Neural progenitor cell (in vitro differentiated cells): ENCODE measurements around the gene RNF11. TPM values are rescaled to one million over a fixed set of nuclear protein-coding genes. Genes with fewer than 3 reads are reported as not detected.

Experiments used
- DNase-seq: peaks from one replicate; pipeline ENCODE4 v3.0.0-alpha.2; 2016; ENCODE audit warnings: low spot score
- H2AFZ ChIP-seq: fragments of 200-600 bp; sonication (generic); replicated peaks from 2 replicates; pipeline ENCODE4 v1.6.1; 2016; ENCODE audit warnings: antibody characterized with exemption
- H3F3A ChIP-seq: fragments of 200-600 bp; sonication (generic); 2 replicates; pipeline ENCODE4 v1.6.1; 2016; ENCODE audit warnings: antibody characterized with exemption, low read depth
- H3K27ac ChIP-seq: fragments of 200-600 bp; sonication (generic); 2 replicates; pipeline ENCODE4 v1.5.1; 2016; ENCODE audit warnings: mild to moderate bottlenecking
- H3K27me3 ChIP-seq: fragments of 200-600 bp; sonication (generic); 2 replicates; pipeline ENCODE4 v1.6.1; 2016; ENCODE audit warnings: mild to moderate bottlenecking, moderate library complexity
- H3K36me3 ChIP-seq: fragments of 200-600 bp; sonication (generic); 2 replicates; pipeline ENCODE4 v1.5.1; 2016
- H3K4me1 ChIP-seq: fragments of 200-600 bp; sonication (generic); 2 replicates; pipeline ENCODE4 v1.6.1; 2016; ENCODE audit warnings: mixed run types
- H3K4me2 ChIP-seq: fragments of 200-600 bp; sonication (generic); 2 replicates; pipeline ENCODE4 v1.6.1; 2016
- H3K4me3 ChIP-seq: fragments of 200-600 bp; sonication (generic); 2 replicates; pipeline ENCODE4 v1.5.1; 2016
- H3K79me2 ChIP-seq: fragments of 200-600 bp; sonication (generic); 2 replicates; pipeline ENCODE4 v1.6.1; 2016; ENCODE audit warnings: low read depth
- H3K9ac ChIP-seq: fragments of 200-600 bp; sonication (generic); 2 replicates; pipeline ENCODE4 v1.6.1; 2016
- H3K9me3 ChIP-seq: fragments of 200-600 bp; sonication (generic); 2 replicates; pipeline ENCODE4 v1.5.1; 2016; ENCODE audit warnings: low read depth
- H4K20me1 ChIP-seq: fragments of 200-600 bp; sonication (generic); 2 replicates; pipeline ENCODE4 v1.6.1; 2016; ENCODE audit warnings: low read depth
- H3K27ac Mint-ChIP-seq: 3 replicates; pipeline ENCODE4 v1.8.0; 2021; ENCODE audit warnings: mixed read lengths
- H3K27me3 Mint-ChIP-seq: 2 replicates; pipeline ENCODE4 v1.8.0; 2022; ENCODE audit warnings: low read depth, mild to moderate bottlenecking, inconsistent platforms, moderate library complexity, mixed read lengths; ENCODE audit not compliant: insufficient read depth
- H3K36me3 Mint-ChIP-seq: 3 replicates; pipeline ENCODE4 v1.8.0; 2021; ENCODE audit warnings: mixed read lengths
- H3K4me1 Mint-ChIP-seq: 3 replicates; pipeline ENCODE4 v1.8.0; 2021; ENCODE audit warnings: mixed read lengths
- H3K4me3 Mint-ChIP-seq: 3 replicates; pipeline ENCODE4 v1.8.0; 2021; ENCODE audit warnings: mild to moderate bottlenecking, moderate library complexity, mixed read lengths
- H3K9me3 Mint-ChIP-seq: 3 replicates; pipeline ENCODE4 v1.8.0; 2020; ENCODE audit warnings: mixed read lengths
- EZH2 ChIP-seq: fragments of 200-600 bp; sonication (generic); IDR thresholded peaks from 2 replicates; pipeline ENCODE4 v1.6.1; 2017; ENCODE audit warnings: antibody characterized with exemption, mild to moderate bottlenecking, moderate library complexity
- EZH2phosphoT487 ChIP-seq: fragments of 200-600 bp; sonication (generic); IDR thresholded peaks from 2 replicates; pipeline ENCODE4 v1.6.1; 2017; ENCODE audit warnings: antibody characterized with exemption
- total RNA-seq: library from RNA; depleted of rRNA; stranded (reverse); fragments of >200 nt; gene quantifications from 2 replicates; pipeline ENCODE4 v1.2.3, GENCODE V29; 2015; ENCODE audit warnings: low replicate concordance
- TF ChIP-seq, protein P1 (sequence below): fragments of 200-600 bp; sonication (generic); IDR thresholded peaks from 2 replicates; pipeline ENCODE4 v1.5.1; 2017; ENCODE audit warnings: antibody characterized with exemption, mild to moderate bottlenecking

RNF11 gene
- total RNA-seq, 1 donor from 2014 or later = 108 TPM

DNA sequence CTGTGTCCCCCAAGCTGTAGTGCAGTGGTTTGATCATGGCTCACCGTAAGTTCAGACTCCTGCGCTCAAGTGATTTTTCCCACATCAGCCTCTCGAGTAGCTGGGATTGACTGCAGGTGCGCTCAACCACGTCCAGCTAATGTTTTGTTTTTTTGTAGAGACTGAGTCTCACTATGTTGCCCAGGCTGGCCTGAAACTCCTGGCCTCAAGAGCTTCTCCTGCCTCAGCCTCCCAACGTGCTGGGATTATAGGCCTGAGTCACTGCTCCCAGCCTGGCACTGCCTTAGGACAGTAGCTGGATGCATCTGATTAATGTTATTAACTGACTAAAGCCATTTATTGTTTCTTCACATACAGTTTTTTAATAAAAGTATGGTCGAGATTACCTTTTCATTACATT lies 40.2 kb downstream of the RNF11 start:
- Histone ChIP-seq H3K79me2 (no peaks in the 10 kb centered on the region), H3F3A (no peaks in the 10 kb centered on the region), H3K27ac (no peak overlapping the region), H3K4me3 (no peak overlapping the region), H3K9ac (no peak overlapping the region), H3K4me1 (no peaks in the 10 kb centered on the region), H3K9me3 (no peaks in the 10 kb centered on the region), H3K4me2 (no peak overlapping the region), H4K20me1 (no peaks in the 10 kb centered on the region), H3K36me3 (peaks cover 15% of the 10 kb centered on the region), H2AFZ (no peak overlapping the region), H3K27me3 (no peaks in the 10 kb centered on the region)
- TF ChIP-seq EZH2 (no peak), EZH2phosphoT487 (no peak)
- TF ChIP-seq, protein P1, sequence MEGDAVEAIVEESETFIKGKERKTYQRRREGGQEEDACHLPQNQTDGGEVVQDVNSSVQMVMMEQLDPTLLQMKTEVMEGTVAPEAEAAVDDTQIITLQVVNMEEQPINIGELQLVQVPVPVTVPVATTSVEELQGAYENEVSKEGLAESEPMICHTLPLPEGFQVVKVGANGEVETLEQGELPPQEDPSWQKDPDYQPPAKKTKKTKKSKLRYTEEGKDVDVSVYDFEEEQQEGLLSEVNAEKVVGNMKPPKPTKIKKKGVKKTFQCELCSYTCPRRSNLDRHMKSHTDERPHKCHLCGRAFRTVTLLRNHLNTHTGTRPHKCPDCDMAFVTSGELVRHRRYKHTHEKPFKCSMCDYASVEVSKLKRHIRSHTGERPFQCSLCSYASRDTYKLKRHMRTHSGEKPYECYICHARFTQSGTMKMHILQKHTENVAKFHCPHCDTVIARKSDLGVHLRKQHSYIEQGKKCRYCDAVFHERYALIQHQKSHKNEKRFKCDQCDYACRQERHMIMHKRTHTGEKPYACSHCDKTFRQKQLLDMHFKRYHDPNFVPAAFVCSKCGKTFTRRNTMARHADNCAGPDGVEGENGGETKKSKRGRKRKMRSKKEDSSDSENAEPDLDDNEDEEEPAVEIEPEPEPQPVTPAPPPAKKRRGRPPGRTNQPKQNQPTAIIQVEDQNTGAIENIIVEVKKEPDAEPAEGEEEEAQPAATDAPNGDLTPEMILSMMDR = no peak
- no peaks in the 10 kb centered on the region for H3K9me3 Mint-ChIP-seq
- H3K4me3 Mint-ChIP-seq = no peak overlapping the region
- H3K36me3 Mint-ChIP-seq = peaks cover 12% of the 10 kb centered on the region
- no peaks in the 10 kb centered on the region for H3K27me3 Mint-ChIP-seq
- DNase-seq = no peak
- no peak overlapping the region for H3K27ac Mint-ChIP-seq
- H3K4me1 Mint-ChIP-seq = peaks cover 7% of the 10 kb centered on the region

DNA sequence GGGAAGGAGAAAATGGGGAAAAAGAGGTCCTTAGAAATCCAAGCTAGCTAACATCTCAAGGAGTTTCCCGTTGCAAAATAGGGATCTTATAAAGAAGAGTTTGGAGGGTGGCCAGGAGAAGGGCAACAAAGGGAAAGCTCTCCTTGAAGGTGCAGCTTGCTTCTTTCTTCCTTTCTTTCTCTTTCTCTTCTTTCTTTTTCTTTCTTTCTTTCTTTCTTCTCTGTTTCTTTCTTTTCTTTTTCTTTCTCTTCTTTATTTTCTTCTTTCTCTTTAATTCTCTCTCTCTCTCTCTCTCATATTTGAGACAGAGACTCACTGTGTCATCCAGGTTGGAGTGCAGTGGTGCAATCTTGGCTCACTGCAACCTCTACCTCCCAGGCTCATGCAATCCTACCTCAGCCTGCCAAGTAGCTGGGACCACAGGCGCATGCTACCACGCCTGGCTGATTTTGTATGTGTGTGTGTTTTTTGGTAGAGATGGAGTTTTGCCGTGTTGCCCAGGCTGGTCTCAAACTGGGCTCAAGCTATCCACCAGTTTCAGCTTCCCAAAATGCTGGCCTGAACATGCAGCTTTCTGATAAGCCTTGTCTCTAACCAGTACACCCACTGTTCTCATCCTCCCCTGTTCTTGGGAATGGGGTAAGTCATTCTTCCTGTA lies 44.4 kb downstream of the RNF11 start:
- H3K9me3 Mint-ChIP-seq = no peaks in the 10 kb centered on the region
- H3K79me2 ChIP-seq = no peaks in the 10 kb centered on the region
- peaks cover 14% of the 10 kb centered on the region for H3K4me1 Mint-ChIP-seq
- no peaks in the 10 kb centered on the region for H3K27me3 ChIP-seq
- peaks cover 7% of the 10 kb centered on the region for H4K20me1 ChIP-seq
- no peak overlapping the region for H3K9ac ChIP-seq
- H3K9me3 ChIP-seq = no peaks in the 10 kb centered on the region
- H3K4me3 Mint-ChIP-seq = no peak overlapping the region
- H3K36me3 ChIP-seq = no peaks in the 10 kb centered on the region
- no peak overlapping the region for H2AFZ ChIP-seq
- H3K4me1 ChIP-seq = peaks cover 12% of the 10 kb centered on the region
- H3K27me3 Mint-ChIP-seq = no peaks in the 10 kb centered on the region
- TF ChIP-seq EZH2phosphoT487 = no peak
- peaks cover 2% of the 10 kb centered on the region for H3K36me3 Mint-ChIP-seq
- no peak overlapping the region for H3K4me3 ChIP-seq
- no peak for DNase-seq
- no peak overlapping the region for H3K27ac ChIP-seq
- peaks cover 11% of the 10 kb centered on the region for H3F3A ChIP-seq
- H3K4me2 ChIP-seq = no peak overlapping the region
- H3K27ac Mint-ChIP-seq = no peak overlapping the region

DNA sequence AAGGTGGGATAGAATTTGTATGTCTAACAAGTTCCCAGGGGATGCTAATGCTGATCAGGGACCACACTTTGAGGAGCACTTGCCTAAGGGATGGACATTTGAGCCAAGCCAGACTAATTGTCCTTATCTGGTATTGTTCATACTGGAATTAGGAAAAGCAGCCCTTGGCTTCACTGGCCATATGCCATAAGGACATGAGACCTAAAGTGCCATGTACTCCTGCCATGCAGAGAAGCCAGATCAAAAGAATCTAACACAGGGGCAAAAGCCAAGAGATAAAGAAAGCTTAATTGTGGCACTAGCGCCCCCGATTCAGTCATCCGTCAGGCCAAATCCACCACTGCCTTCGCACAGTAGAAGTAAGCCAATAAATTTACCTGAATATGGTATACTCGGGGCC lies 45.7 kb downstream of the RNF11 start:
- Histone ChIP-seq H3K9me3 (no peaks in the 10 kb centered on the region), H2AFZ (no peak overlapping the region)
- H3K27me3 Mint-ChIP-seq = no peaks in the 10 kb centered on the region

DNA sequence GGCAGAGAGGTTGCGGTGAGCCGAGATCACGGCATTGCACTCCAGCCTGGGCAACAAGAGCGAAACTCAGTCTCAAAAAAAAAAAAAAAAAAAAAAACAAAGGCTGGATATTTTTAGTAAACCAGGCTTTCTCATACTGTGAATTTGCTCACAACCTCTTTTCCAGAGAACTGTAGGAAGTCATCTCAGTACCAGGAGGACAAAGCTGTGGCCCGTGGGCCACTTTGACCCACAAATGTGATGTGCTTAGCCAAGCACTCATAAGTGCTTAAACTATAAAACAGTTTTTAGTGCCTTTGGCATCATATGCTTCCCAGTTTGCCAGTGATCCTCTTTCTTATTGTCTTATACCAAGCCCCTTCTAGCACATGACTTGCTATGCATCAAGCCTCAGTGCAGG lies 46.5 kb downstream of the RNF11 start:
- H3F3A ChIP-seq = peaks cover 11% of the 10 kb centered on the region
- H3K27ac ChIP-seq = no peak overlapping the region
- no peak for DNase-seq
- no peaks in the 10 kb centered on the region for H3K9me3 Mint-ChIP-seq
- peaks cover 7% of the 10 kb centered on the region for H3K4me1 Mint-ChIP-seq
- H3K4me3 Mint-ChIP-seq = no peak overlapping the region
- H3K9me3 ChIP-seq = no peaks in the 10 kb centered on the region
- no peak overlapping the region for H3K27ac Mint-ChIP-seq
- H3K4me3 ChIP-seq = no peak overlapping the region
- TF ChIP-seq EZH2 (no peak), EZH2phosphoT487 (no peak)
- TF ChIP-seq, protein P1 = no peak
- no peak overlapping the region for H2AFZ ChIP-seq
- peaks cover 12% of the 10 kb centered on the region for H3K4me1 ChIP-seq
- H3K4me2 ChIP-seq = no peak overlapping the region
- no peaks in the 10 kb centered on the region for H3K79me2 ChIP-seq
- peaks cover 7% of the 10 kb centered on the region for H4K20me1 ChIP-seq
- no peaks in the 10 kb centered on the region for H3K27me3 ChIP-seq
- H3K27me3 Mint-ChIP-seq = no peaks in the 10 kb centered on the region
- H3K9ac ChIP-seq = no peak overlapping the region
- H3K36me3 Mint-ChIP-seq = peaks cover 2% of the 10 kb centered on the region
- H3K36me3 ChIP-seq = no peaks in the 10 kb centered on the region

More for the DNA sequence above, 45.7 kb downstream of the RNF11 start:
- Mint-ChIP-seq H3K4me3 (no peak overlapping the region), H3K4me1 (peaks cover 7% of the 10 kb centered on the region), H3K27ac (no peak overlapping the region), H3K9me3 (no peaks in the 10 kb centered on the region), H3K36me3 (peaks cover 2% of the 10 kb centered on the region)
- Histone ChIP-seq H3K9ac (no peak overlapping the region), H3K27ac (no peak overlapping the region), H3K4me2 (no peak overlapping the region), H3F3A (peaks cover 11% of the 10 kb centered on the region), H3K4me3 (no peak overlapping the region), H3K36me3 (no peaks in the 10 kb centered on the region), H4K20me1 (peaks cover 7% of the 10 kb centered on the region), H3K4me1 (peaks cover 12% of the 10 kb centered on the region), H3K79me2 (no peaks in the 10 kb centered on the region), H3K27me3 (no peaks in the 10 kb centered on the region)
- TF ChIP-seq EZH2phosphoT487 (no peak), EZH2 (no peak)
- TF ChIP-seq, protein P1 = no peak
- no peak for DNase-seq
